Dendritic cell treated with granulocyte-macrophage colony-stimulating factor and Interleukin-4, amounts not matched to agents 40 ng/mL and 50 ng/mL, for 4 days (primary cell): ENCODE measurements around the gene SETBP1.

Source experiments
- H3K27ac Mint-ChIP-seq: one replicate; pipeline ENCODE4 v1.8.0; 2022; ENCODE audit warnings: mild to moderate bottlenecking, mixed read lengths
- H3K27me3 Mint-ChIP-seq: one replicate; pipeline ENCODE4 v1.8.0; 2022; ENCODE audit warnings: mild to moderate bottlenecking, mixed read lengths
- H3K36me3 Mint-ChIP-seq: one replicate; pipeline ENCODE4 v1.8.0; 2022; ENCODE audit warnings: low read depth, mixed read lengths
- H3K4me1 Mint-ChIP-seq: one replicate; pipeline ENCODE4 v1.8.0; 2022; ENCODE audit warnings: low read depth, mixed read lengths
- H3K4me3 Mint-ChIP-seq: one replicate; pipeline ENCODE4 v1.8.0; 2022; ENCODE audit warnings: mild to moderate bottlenecking, moderate library complexity, mixed read lengths
- H3K9me3 Mint-ChIP-seq: one replicate; pipeline ENCODE4 v1.8.0; 2022; ENCODE audit warnings: mixed read lengths
- intact Hi-C: fragments of 100-400 bp; cut with micrococcal nuclease; formaldehyde crosslinking; loops from one replicate; pipeline ENCODE4 v1.15.0; 2022

The SETBP1 gene

DNA sequence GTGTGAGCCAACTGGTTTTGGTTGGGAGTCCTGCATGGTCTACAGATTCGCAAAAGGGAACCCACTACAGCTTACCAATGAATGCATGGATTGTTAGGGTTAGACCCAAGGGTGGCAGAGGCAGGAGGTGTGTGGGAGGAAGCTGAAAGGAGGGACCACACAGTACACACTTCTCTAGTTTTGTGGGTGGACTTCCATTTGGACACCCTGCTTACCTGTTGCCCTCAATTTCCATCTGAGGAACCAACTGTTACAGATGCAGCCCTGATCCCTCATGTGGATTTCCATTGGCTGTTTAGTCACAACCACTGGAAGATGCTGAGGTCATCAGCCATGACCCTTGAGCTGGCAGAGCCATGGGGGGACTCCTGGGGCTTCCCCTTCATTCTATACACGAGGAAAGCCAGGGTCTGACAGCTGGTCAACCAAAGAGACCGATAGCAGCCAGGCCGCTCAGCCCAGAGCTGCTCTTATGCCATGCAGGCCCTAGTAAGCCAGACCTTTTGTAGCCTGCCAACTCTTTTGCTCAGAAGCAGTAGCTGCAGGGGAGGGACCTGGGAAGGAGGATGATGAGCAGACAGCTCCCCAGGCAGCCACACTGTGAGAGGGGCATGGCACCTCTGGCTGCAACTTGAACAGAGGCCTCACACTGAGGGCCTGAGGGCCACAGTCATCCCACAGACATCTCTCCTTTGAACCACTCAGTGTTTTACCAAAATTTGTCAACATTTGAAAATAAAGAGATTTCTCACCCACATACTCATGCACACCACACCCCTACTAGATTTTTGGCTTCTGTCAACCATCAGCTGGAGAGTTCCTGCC is 162.1 kb downstream of the SETBP1 start:
- peaks cover 39% of the 10 kb centered on the region for H3K4me1 Mint-ChIP-seq
- intact Hi-C loops, result no loop called here
- no peaks in the 10 kb centered on the region for H3K9me3 Mint-ChIP-seq
- H3K36me3 Mint-ChIP-seq, result no peaks in the 10 kb centered on the region
- H3K4me3 Mint-ChIP-seq, result no peak overlapping the region
- no peak overlapping the region for H3K27ac Mint-ChIP-seq
- H3K27me3 Mint-ChIP-seq, result peaks cover 66% of the 10 kb centered on the region

DNA sequence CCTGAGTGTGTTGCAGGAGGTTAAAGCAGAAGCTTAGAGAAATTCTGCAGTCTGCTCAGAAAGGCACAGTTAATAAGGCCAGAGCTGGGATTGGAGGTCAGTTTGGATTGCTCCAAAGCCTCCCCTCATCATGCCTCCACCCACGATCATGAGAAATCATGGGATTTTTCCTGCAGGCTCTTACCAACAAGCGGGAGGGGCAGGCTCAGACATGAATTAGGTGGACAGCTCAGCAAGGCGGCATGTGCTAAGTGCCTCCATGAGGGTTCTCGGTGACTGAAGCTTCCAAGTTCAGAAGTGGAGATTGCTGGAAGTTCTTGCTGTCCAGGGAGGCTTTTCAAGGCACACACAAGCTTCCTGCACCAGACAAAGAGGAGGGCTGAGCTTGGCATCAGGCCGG is 163.8 kb downstream of the SETBP1 start:
- intact Hi-C loops, result no loop called here
- H3K36me3 Mint-ChIP-seq, result no peaks in the 10 kb centered on the region
- no peak overlapping the region for H3K27ac Mint-ChIP-seq
- H3K4me3 Mint-ChIP-seq, result no peak overlapping the region
- H3K27me3 Mint-ChIP-seq, result peaks cover 67% of the 10 kb centered on the region
- H3K4me1 Mint-ChIP-seq, result peaks cover 28% of the 10 kb centered on the region
- no peaks in the 10 kb centered on the region for H3K9me3 Mint-ChIP-seq

DNA sequence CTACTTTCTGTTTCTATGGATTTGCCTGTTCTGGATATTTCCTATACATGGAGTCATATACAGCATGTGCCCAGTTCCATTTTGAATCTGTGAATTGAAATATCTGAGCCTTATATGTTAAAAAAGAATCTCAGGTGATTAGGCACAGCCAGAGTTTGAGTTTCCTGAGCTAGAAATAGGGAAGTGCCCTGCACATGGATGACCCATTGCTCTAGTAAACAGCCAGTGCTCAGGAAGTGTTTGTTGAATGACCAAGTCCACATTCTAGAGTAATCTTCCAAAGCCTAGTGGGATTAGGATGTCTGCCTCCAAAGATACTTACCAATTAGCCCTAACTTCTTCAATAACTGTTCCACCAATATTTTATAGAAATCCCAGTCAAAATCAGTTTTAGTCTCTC is 165.8 kb downstream of the SETBP1 start:
- Mint-ChIP-seq H3K4me1 (peaks cover 24% of the 10 kb centered on the region), H3K9me3 (no peaks in the 10 kb centered on the region), H3K27ac (no peak overlapping the region), H3K4me3 (no peak overlapping the region), H3K27me3 (peaks cover 70% of the 10 kb centered on the region), H3K36me3 (no peaks in the 10 kb centered on the region)
- intact Hi-C loops, result no loop called here

DNA sequence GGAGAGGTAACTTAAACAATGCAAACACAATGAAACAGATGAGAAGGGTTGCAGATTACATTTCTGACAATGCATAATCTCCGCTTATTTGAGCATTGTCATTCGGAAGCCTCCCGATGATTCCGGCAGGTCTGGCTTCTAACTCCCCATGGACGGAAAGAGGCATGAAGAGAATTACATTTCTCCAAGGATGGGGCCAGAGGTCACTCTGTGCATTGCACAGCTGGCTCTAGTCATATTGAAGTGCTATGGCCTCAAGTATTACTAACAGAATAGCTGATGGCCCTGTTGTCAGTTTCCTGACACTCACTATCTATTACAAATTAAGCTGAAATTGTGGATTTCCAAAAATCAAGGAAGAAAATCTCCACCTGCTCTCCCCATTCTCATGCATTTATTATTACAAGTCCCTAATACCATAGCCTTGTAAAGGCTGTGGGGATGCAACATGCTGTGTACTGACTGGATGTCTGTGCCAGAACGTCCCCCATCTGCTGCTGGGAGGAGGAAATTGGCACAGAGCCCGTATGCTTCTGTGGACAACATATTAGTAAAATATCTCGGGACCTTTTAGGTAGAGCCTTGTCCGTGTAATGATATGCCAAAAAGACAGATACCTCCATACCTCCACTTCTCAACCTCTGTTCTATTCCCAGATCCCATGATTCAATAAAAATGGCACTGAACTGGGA is 168.1 kb downstream of the SETBP1 start:
- Mint-ChIP-seq H3K4me1 (peaks cover 7% of the 10 kb centered on the region), H3K36me3 (no peaks in the 10 kb centered on the region), H3K27me3 (peaks cover 59% of the 10 kb centered on the region), H3K4me3 (no peak overlapping the region), H3K27ac (no peak overlapping the region), H3K9me3 (no peaks in the 10 kb centered on the region)
- intact Hi-C loops, result no loop called here

DNA sequence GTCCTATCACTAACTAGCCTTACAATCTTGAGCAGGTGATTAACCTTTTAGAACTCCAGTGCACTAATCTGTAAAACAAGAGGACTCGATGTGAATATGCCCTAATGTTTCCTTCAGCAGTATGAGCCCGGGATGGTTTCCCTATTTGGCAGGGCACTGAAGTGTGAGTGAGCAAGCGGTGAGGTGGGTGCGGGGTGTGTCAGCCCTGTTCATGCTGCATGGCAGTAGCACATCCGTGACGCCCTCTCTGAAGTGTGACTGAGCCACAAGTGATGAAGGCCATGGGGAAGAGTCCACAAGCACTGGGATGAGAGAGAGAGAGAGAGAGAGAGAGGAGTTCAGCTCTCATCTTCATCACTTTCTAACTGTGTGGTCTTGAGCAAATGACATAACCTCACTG is 168.7 kb downstream of the SETBP1 start:
- intact Hi-C loops, result no loop called here
- Mint-ChIP-seq H3K27ac (no peak overlapping the region), H3K4me1 (peaks cover 7% of the 10 kb centered on the region), H3K27me3 (peaks cover 61% of the 10 kb centered on the region), H3K9me3 (no peaks in the 10 kb centered on the region), H3K4me3 (no peak overlapping the region), H3K36me3 (no peaks in the 10 kb centered on the region)

DNA sequence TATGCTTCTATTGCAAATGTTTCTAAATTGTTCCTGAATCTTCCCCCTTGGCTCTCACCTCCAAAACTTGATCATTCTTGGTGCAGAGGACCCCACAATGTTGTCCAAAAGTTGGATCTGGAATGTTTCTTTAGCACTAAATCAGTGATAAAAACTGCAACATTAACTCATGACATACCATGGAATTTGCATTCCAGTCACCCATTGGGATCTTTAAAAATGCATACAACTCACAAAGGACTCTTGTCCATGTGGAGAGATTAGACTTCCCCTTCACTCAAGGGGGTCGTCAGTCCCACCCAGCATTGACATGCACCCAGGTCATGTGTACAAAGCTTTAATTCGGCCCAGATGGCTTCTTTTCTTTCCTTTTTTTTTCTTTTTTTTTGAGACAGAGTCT is 169.3 kb downstream of the SETBP1 start:
- peaks cover 7% of the 10 kb centered on the region for H3K4me1 Mint-ChIP-seq

DNA sequence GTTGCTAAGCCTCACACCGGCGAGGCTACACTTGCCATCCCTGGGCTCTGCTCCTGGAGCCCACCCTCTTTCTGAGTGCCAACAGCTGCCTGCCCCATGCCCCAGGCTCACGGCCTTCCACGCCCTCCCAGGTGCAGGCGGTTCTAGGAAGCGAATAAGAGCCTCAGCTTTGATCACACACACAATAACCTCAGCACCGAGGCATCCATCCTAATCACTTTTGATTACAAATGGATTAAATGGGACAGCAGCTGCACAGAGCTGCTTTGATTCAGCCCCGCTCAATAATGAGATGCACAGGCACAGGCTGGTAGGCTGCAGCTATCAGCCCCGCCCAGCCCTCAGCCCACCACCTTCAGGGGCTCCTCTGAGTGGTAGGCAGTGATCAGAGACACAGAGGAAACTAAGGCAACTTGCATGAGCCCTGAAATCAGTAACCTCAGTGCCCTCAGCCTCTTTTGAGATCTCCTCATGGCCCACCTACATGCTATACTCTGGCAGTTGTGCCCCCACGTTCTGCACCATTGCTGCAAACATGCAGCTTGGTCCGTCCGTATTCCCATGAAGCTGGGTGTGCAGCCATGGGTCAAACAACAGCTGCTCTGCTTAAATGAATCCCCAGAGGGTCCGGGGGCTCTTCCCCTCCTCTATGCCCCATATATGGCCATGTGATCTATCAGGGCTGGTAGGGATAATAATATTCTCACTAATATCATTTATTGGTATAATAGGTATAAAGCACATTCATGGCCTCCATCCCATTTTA is 171.4 kb downstream of the SETBP1 start:
- H3K9me3 Mint-ChIP-seq, result no peaks in the 10 kb centered on the region
- H3K4me3 Mint-ChIP-seq, result no peak overlapping the region
- intact Hi-C loops, result no loop called here
- no peak overlapping the region for H3K27ac Mint-ChIP-seq
- peaks cover 49% of the 10 kb centered on the region for H3K27me3 Mint-ChIP-seq
- peaks cover 8% of the 10 kb centered on the region for H3K4me1 Mint-ChIP-seq
- H3K36me3 Mint-ChIP-seq, result no peaks in the 10 kb centered on the region

More for the DNA sequence above, 169.3 kb downstream of the SETBP1 start:
- Mint-ChIP-seq H3K9me3 (no peaks in the 10 kb centered on the region), H3K36me3 (no peaks in the 10 kb centered on the region), H3K27ac (no peak overlapping the region), H3K27me3 (peaks cover 58% of the 10 kb centered on the region), H3K4me3 (no peak overlapping the region)
- intact Hi-C loops, result no loop called here

DNA sequence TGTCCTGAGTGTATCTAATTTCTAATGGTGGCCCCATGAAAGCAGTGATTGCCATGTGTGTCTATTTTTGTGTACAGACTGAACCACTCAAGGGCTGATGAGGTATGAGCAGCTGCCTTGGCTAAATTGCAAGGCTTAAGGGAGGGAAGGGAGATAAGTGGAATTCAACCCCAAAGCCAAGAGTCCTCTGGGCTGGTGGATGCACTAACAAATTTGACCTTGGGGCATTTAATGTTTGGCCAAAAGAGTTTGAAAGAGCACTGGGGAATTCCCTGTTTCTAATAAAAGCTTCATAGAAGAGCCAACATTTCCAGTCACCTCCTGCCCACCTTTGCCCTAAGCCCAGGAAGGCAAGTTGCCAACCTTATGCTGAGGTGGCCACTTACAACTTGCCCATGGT is 172.1 kb downstream of the SETBP1 start:
- Mint-ChIP-seq H3K4me3 (no peak overlapping the region), H3K27ac (no peak overlapping the region), H3K27me3 (peaks cover 49% of the 10 kb centered on the region), H3K9me3 (no peaks in the 10 kb centered on the region), H3K36me3 (no peaks in the 10 kb centered on the region), H3K4me1 (peaks cover 8% of the 10 kb centered on the region)
- intact Hi-C loops, result no loop called here

DNA sequence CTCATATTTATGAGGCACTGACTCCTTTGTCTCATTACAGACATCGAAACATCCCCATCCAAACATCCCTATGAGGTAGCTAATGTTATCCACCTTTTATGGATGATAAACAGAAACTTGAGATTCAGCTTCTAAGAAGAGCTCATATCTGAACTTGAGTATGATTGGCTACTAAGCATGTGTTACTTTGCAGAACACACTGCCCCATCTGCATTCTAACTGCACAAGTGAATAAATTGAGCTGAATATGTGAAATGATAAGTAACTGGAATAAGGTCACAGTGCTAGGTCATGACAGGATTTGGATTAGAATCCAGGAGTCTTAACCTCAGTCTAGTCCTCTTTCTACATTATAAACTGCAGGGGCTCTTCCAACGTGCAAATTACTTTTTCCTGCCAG is 172.7 kb downstream of the SETBP1 start:
- Mint-ChIP-seq H3K27me3 (peaks cover 48% of the 10 kb centered on the region), H3K4me1 (peaks cover 8% of the 10 kb centered on the region), H3K9me3 (no peaks in the 10 kb centered on the region), H3K36me3 (no peaks in the 10 kb centered on the region), H3K4me3 (no peak overlapping the region), H3K27ac (no peak overlapping the region)
- intact Hi-C loops, result no loop called here

DNA sequence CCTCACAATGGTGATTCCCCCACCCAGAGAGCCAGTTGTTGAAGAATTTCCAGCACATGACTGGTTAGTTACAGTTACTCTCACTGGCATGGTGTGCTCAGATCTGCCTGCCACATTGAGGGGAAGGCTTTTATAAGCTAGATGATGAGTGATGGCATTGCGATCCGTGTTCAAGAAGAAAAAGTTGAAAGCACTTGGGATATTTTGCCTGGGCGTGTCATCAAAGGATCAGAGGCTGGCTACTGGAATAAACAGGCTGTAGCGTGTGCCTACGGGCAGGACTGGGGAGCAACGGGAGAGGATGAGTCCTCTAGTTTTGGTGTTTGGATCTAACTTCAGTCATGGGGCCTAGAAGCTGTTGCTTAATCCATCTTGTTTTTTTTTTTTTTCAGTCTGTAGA is 175.0 kb downstream of the SETBP1 start:
- Mint-ChIP-seq H3K36me3 (no peaks in the 10 kb centered on the region), H3K4me3 (no peak overlapping the region), H3K9me3 (no peaks in the 10 kb centered on the region), H3K4me1 (peaks cover 8% of the 10 kb centered on the region), H3K27ac (no peak overlapping the region), H3K27me3 (peaks cover 46% of the 10 kb centered on the region)
- intact Hi-C loops, result no loop called here

DNA sequence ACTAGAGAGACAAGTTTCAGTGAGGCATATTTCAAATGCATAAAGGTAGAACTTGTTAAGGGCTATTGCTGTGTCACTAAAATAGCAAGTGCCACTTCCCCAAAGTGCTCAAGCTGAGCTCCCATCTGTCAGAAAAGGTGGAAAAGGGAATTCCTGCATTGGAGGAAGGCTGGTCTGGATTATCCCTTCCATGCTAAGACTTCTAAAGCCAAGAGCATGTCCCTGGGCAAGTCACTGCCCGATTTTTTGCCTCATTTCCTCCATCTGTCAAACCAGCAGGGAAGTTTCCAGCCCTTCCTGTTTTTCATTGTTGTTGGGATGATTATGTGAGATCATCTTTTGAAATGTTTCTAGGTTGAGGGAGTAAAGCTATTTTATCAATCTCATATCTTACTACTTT is 175.5 kb downstream of the SETBP1 start:
- intact Hi-C loops, result no loop called here
- peaks cover 41% of the 10 kb centered on the region for H3K27me3 Mint-ChIP-seq
- peaks cover 8% of the 10 kb centered on the region for H3K4me1 Mint-ChIP-seq
- no peak overlapping the region for H3K27ac Mint-ChIP-seq
- H3K36me3 Mint-ChIP-seq, result no peaks in the 10 kb centered on the region
- H3K4me3 Mint-ChIP-seq, result no peak overlapping the region
- H3K9me3 Mint-ChIP-seq, result no peaks in the 10 kb centered on the region

DNA sequence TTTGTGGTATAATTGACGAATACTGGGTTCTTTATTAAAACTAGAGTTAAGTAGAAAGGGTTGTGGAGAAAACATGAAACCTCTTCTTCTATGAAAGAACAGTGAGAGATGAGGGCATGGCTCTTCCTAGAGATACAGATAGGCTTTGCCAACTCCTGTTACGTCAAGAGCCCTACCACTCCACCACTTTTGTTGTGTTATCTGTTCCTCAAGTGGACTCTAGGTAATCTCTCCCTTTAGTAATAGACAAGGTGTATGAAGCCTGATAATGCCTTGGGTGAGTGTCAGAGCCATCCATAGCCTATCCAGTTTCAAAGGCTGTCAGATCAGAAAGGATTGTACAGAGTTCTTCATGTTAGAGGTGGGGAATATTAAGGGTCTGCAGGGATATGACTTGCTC is 176.4 kb downstream of the SETBP1 start:
- Mint-ChIP-seq H3K27ac (no peak overlapping the region), H3K4me3 (no peak overlapping the region), H3K9me3 (no peaks in the 10 kb centered on the region), H3K4me1 (peaks cover 8% of the 10 kb centered on the region), H3K27me3 (peaks cover 41% of the 10 kb centered on the region), H3K36me3 (no peaks in the 10 kb centered on the region)
- intact Hi-C loops, result no loop called here

DNA sequence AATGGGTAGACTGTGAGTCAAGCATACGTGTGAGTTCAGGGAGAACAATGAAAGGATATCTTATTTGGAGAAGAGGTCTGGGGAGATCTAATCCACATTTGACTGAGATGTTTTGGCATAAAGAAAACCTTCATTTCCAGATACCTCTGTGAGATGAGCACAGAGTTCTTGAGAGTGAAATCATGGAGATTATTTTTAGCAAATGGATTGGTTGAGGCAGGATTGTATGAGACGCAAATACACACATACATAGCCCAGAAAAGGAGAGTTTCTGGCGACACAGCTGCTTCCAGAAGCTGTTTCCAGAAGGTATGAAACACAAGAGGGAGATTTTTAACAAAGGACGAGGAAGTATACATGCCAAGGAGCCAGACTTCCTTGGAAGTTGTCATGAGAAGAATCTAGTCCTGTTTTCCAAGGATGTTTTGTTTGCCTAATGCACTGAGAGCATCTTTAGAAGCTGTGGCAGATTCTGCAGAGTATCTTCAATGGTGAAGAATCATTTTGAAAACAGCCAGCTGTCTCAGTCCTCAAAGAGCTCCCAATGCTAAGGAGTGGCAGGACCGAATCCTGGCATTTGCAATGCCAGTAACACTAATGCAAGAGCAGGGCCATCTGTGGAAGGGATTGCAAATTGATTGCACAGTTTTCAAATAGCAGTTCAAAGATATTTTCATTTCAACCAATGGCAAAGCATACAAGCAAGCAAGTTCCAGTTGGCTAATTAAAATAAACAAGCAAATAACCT is 177.2 kb downstream of the SETBP1 start:
- no peaks in the 10 kb centered on the region for H3K9me3 Mint-ChIP-seq
- no peaks in the 10 kb centered on the region for H3K36me3 Mint-ChIP-seq
- intact Hi-C loops, result no loop called here
- no peak overlapping the region for H3K27ac Mint-ChIP-seq
- no peak overlapping the region for H3K4me3 Mint-ChIP-seq
- H3K27me3 Mint-ChIP-seq, result peaks cover 34% of the 10 kb centered on the region
- H3K4me1 Mint-ChIP-seq, result peaks cover 8% of the 10 kb centered on the region
